Liver (tissue), 9 donors: ENCODE measurements around the gene ARHGDIB. TPM values are rescaled to one million over a fixed set of nuclear protein-coding genes. Genes with fewer than 3 reads are reported as not detected.

Source experiments
- DNase-seq: peaks from one replicate; pipeline ENCODE4 v3.0.0-alpha.2; 2017; ENCODE audit warnings: low spot score
- H3K27ac ChIP-seq, 2 donors: one replicate each; pipeline ENCODE4 v1.7.0; 2013; ENCODE audit warnings: inconsistent platforms in 2 of 2, low read length in 2 of 2, control low read depth in 1 of 2, low read depth in 1 of 2, mild to moderate bottlenecking in 1 of 2
- H3K27me3 ChIP-seq, 4 donors: one replicate each; pipeline versions ENCODE4 v1.6.1 to v1.7.0; 2013; ENCODE audit warnings: low read length in 3 of 4, inconsistent platforms in 1 of 4, mild to moderate bottlenecking in 1 of 4, moderate library complexity in 1 of 4; ENCODE audit not compliant: control insufficient read depth in 4 of 4, insufficient read depth in 4 of 4
- H3K36me3 ChIP-seq, 4 donors: one replicate each; pipeline versions ENCODE4 v1.6.1 to v1.7.0; 2013; ENCODE audit warnings: low read length in 3 of 4, mild to moderate bottlenecking in 3 of 4, low read depth in 1 of 4, moderate library complexity in 1 of 4; ENCODE audit not compliant: control insufficient read depth in 4 of 4, insufficient read depth in 3 of 4
- H3K4me1 ChIP-seq, 4 donors: one replicate each; pipeline versions ENCODE4 v1.6.1 to v1.7.0; 2013; ENCODE audit warnings: low read length in 3 of 4, mild to moderate bottlenecking in 3 of 4, moderate library complexity in 1 of 4; ENCODE audit not compliant: control insufficient read depth in 4 of 4, insufficient read depth in 4 of 4
- H3K4me3 ChIP-seq, 3 donors: one replicate each; pipeline versions ENCODE4 v1.6.1 to v1.7.0; 2013; ENCODE audit warnings: low read length in 3 of 3, control low read depth in 1 of 3, low read depth in 1 of 3, mild to moderate bottlenecking in 1 of 3
- H3K9ac ChIP-seq, 2 donors: one replicate each; pipeline ENCODE4 v1.7.0; 2013; ENCODE audit warnings: low read length in 2 of 2, mild to moderate bottlenecking in 2 of 2, moderate library complexity in 2 of 2, control low read depth in 1 of 2, low read depth in 1 of 2
- H3K9me3 ChIP-seq, 4 donors: one replicate each; pipeline versions ENCODE4 v1.6.1 to v1.7.0; 2013; ENCODE audit warnings: low read length in 3 of 4; ENCODE audit not compliant: control insufficient read depth in 4 of 4
- CTCF ChIP-seq: fragments of 150-350 bp; IDR thresholded peaks from 2 replicates; pipeline ENCODE4 v1.5.1; 2017; ENCODE audit warnings: improper control_type of control experiment, low read depth, low read length; ENCODE audit not compliant: missing input control
- FOXA1 ChIP-seq: IDR thresholded peaks from 2 replicates; pipeline ENCODE4 v1.6.1; 2016; ENCODE audit warnings: antibody characterized with exemption
- FOXA2 ChIP-seq: IDR thresholded peaks from 2 replicates; pipeline ENCODE4 v1.6.1; 2016; ENCODE audit warnings: antibody characterized with exemption
- GABPA ChIP-seq, 2 donors: IDR thresholded peaks in 1 of 2; conservative IDR thresholded peaks in 1 of 2; 2 replicates each; pipeline ENCODE4 v1.6.1; 2016; ENCODE audit warnings: antibody characterized with exemption in 2 of 2, mild to moderate bottlenecking in 1 of 2, moderate library complexity in 1 of 2
- HNF4A ChIP-seq, 2 donors: conservative IDR thresholded peaks; 2 replicates each; pipeline ENCODE4 v1.6.1; 2016; ENCODE audit warnings: antibody characterized with exemption in 2 of 2, mild to moderate bottlenecking in 2 of 2
- HNF4G ChIP-seq: IDR thresholded peaks from 2 replicates; pipeline ENCODE4 v1.6.1; 2016; ENCODE audit warnings: antibody characterized with exemption
- JUND ChIP-seq, 2 donors: IDR thresholded peaks; 2 replicates each; pipeline ENCODE4 v1.6.1; 2016; ENCODE audit warnings: antibody characterized with exemption in 2 of 2
- NR2F2 ChIP-seq: IDR thresholded peaks from 2 replicates; pipeline ENCODE4 v1.6.1; 2016; ENCODE audit warnings: antibody characterized with exemption
- RAD21 ChIP-seq, 2 donors: IDR thresholded peaks; 2 replicates each; pipeline ENCODE4 v1.6.1; 2016; ENCODE audit warnings: antibody characterized with exemption in 2 of 2, mild to moderate bottlenecking in 2 of 2
- REST ChIP-seq: IDR thresholded peaks from 2 replicates; pipeline ENCODE4 v1.6.1; 2016; ENCODE audit warnings: antibody characterized with exemption, mild to moderate bottlenecking
- RXRA ChIP-seq, 2 donors: IDR thresholded peaks; 2 replicates each; pipeline ENCODE4 v1.6.1; 2017 to 2018; ENCODE audit warnings: antibody characterized with exemption in 2 of 2, mild to moderate bottlenecking in 1 of 2
- SP1 ChIP-seq: IDR thresholded peaks from 2 replicates; pipeline ENCODE4 v1.6.1; 2018; ENCODE audit warnings: antibody characterized with exemption, mild to moderate bottlenecking
- TAF1 ChIP-seq: conservative IDR thresholded peaks from 2 replicates; pipeline ENCODE4 v1.6.1; 2016; ENCODE audit warnings: antibody characterized with exemption, mild to moderate bottlenecking
- YY1 ChIP-seq: IDR thresholded peaks from 2 replicates; pipeline ENCODE4 v1.6.1; 2016; ENCODE audit warnings: antibody characterized with exemption, mild to moderate bottlenecking
- WGBS: extraction: QIAGEN DNeasy Blood & Tissue Kit; methylation state at CpG from one replicate; pipeline ENCODE4 v1.1.7; 2013; 5-methylcytosine and 5-hydroxymethylcytosine counted together
- polyA plus RNA-seq, 2 donors: library from polyadenylated mRNA; stranded (reverse) in 1 of 2; unstranded in 1 of 2; fragments of 200-250 nt in 1 of 2; fragments of >200 nt in 1 of 2; fragmentation: Nextera tagmentation in 1 of 2; extraction: Ambion mirVana in 1 of 2; gene quantifications; one replicate each; pipeline versions ENCODE4 v1.2.1 to v1.2.3, GENCODE V29; 2013 to 2015
- total RNA-seq, 2 donors: library from RNA; depleted of rRNA; stranded (reverse); fragments of >200 nt; gene quantifications; one replicate each; pipeline ENCODE4 v1.2.3, GENCODE V29; 2014
- TF ChIP-seq, protein P1 (sequence below): IDR thresholded peaks from 2 replicates; pipeline ENCODE4 v1.6.1; 2016; ENCODE audit warnings: antibody characterized with exemption
- TF ChIP-seq, protein P2 (sequence below): IDR thresholded peaks from 2 replicates; pipeline ENCODE4 v1.6.1; 2016; ENCODE audit warnings: antibody characterized with exemption
- TF ChIP-seq, protein P3 (sequence below): IDR thresholded peaks from 2 replicates; pipeline ENCODE4 v1.6.1; 2016; ENCODE audit warnings: antibody characterized with exemption
- donor health status: healthy.
- donor health status: healthy.
- donor health status: healthy.
- donor health status: healthy.
- donor health status: healthy.

Gene ARHGDIB
- total and polyA plus RNA-seq, 4 donors: 36.3 to 66.9 (median 47.5) TPM

DNA sequence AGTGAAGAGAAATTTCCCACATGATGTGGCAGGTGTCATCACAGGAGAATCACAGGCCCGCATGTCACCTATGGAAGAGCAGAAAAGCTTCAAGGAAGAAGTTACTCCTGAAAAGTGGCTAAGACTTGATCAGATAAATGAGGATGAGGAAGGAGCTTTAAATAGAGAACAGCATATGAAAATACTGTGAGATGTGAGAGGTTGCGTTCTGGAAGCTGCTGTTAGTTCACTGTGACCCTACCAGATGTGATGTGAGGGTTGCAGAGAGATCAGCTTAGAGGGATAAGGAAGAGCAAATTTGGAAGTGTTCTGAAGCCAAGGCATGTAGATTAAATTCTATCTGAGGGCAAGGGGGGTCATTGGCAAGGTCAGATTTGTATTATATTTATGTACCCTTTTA, 40.2 kb downstream of the ARHGDIB start:
- Histone ChIP-seq H3K27ac (no peak overlapping the region), H3K36me3 (no peaks in the 10 kb centered on the region), H3K9ac (no peak overlapping the region), H3K4me3 (no peak overlapping the region), H3K4me1 (no peaks in the 10 kb centered on the region), H3K27me3 (no peaks in the 10 kb centered on the region), H3K9me3 (no peaks in the 10 kb centered on the region)
- no peak for DNase-seq
- WGBS: 96% methylated on average over 2 of the region's 2 CpGs
- TF ChIP-seq RXRA (IDR thresholded peaks at IDR 0.05): no peak
- no peak for TF ChIP-seq REST
- no peak for TF ChIP-seq GABPA (IDR thresholded peaks at IDR 0.05 in 1 of 2, conservative IDR thresholded peaks at IDR 0.05 in 1 of 2)
- TF ChIP-seq NR2F2: no peak
- TF ChIP-seq, protein P1, sequence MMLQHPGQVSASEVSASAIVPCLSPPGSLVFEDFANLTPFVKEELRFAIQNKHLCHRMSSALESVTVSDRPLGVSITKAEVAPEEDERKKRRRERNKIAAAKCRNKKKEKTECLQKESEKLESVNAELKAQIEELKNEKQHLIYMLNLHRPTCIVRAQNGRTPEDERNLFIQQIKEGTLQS: no peak
- TF ChIP-seq CTCF: no peak
- TF ChIP-seq FOXA1: no peak
- TF ChIP-seq, protein P2, sequence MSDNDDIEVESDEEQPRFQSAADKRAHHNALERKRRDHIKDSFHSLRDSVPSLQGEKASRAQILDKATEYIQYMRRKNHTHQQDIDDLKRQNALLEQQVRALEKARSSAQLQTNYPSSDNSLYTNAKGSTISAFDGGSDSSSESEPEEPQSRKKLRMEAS: no peak
- no peak for TF ChIP-seq JUND (IDR thresholded peaks at IDR 0.05)

DNA sequence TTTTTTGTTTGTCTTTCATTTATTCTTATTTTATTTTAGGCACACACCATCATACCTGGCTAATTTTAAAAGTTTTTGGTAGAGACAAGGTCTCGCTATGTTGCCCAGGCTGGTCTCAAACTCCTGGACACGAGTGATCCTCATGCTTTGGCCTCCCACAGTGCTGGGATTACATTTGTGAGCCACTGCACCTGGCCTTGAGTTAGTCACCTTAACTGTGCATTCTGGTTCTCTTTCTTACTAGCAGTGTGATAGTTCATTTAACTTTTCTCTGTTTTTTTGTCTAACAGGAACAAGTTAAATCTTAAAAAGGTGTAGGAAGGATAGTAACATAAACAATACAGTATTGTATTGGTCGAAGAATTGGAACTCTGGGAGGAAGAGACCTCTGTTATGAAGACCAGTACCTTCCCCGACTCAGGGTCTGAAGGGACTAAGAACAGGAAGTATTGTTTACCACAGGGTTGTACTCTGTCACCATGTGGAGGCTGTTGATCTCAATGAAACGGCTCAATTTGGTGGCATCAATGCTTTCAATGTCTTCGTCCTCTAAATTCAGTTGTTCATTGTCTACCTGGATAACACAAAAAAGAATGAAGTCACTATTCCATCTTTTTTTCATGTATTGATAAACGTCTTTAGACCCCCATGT, 40.8 kb downstream of the ARHGDIB start:
- WGBS: 76% methylated on average over 7 of the region's 7 CpGs
- Histone ChIP-seq H3K27ac (no peak overlapping the region), H3K9ac (no peak overlapping the region), H3K36me3 (no peaks in the 10 kb centered on the region), H3K4me3 (no peak overlapping the region), H3K27me3 (no peaks in the 10 kb centered on the region), H3K9me3 (no peaks in the 10 kb centered on the region), H3K4me1 (no peaks in the 10 kb centered on the region)
- DNase-seq: no peak
- no peak for TF ChIP-seq GABPA (IDR thresholded peaks at IDR 0.05 in 1 of 2, conservative IDR thresholded peaks at IDR 0.05 in 1 of 2)
- TF ChIP-seq FOXA1: no peak
- no peak for TF ChIP-seq YY1
- TF ChIP-seq TAF1: no peak
- TF ChIP-seq SP1: no peak
- no peak for TF ChIP-seq JUND (IDR thresholded peaks at IDR 0.05)
- no peak for TF ChIP-seq HNF4A (conservative IDR thresholded peaks at IDR 0.05)
- no peak for TF ChIP-seq FOXA2
- TF ChIP-seq, protein P2: no peak
- TF ChIP-seq NR2F2: no peak
- TF ChIP-seq HNF4G: no peak
- TF ChIP-seq REST: no peak
- TF ChIP-seq, protein P3, sequence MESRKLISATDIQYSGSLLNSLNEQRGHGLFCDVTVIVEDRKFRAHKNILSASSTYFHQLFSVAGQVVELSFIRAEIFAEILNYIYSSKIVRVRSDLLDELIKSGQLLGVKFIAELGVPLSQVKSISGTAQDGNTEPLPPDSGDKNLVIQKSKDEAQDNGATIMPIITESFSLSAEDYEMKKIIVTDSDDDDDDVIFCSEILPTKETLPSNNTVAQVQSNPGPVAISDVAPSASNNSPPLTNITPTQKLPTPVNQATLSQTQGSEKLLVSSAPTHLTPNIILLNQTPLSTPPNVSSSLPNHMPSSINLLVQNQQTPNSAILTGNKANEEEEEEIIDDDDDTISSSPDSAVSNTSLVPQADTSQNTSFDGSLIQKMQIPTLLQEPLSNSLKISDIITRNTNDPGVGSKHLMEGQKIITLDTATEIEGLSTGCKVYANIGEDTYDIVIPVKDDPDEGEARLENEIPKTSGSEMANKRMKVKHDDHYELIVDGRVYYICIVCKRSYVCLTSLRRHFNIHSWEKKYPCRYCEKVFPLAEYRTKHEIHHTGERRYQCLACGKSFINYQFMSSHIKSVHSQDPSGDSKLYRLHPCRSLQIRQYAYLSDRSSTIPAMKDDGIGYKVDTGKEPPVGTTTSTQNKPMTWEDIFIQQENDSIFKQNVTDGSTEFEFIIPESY: no peak
- no peak for TF ChIP-seq RAD21 (IDR thresholded peaks at IDR 0.05)
- TF ChIP-seq CTCF: no peak
